GM23338 (cell line): Measurements from ENCODE around the gene MSGN1. TPM values are rescaled to one million over a fixed set of nuclear protein-coding genes. Genes with fewer than 3 reads are reported as not detected.

Source experiments
- ATAC-seq: fragments of 200-7000 bp; cut with Tn5 transposase; 3 replicates; pipeline ENCODE4 v1.9.1; 2020
- DNase-seq: peaks from one replicate; pipeline ENCODE4 v3.0.0-alpha.2; 2015; ENCODE audit warnings: low spot score
- H2AFZ ChIP-seq: fragments of 200-600 bp; sonication (generic); 2 replicates; pipeline ENCODE4 v1.8.0; 2016; ENCODE audit warnings: antibody characterized with exemption, mild to moderate bottlenecking, moderate library complexity
- H3F3A ChIP-seq: fragments of 200-600 bp; sonication (generic); replicated peaks from 2 replicates; pipeline ENCODE4 v1.8.0; 2017; ENCODE audit warnings: antibody characterized with exemption, mixed run types, low read depth
- H3K27ac ChIP-seq: fragments of 200-600 bp; sonication (generic); 2 replicates; pipeline ENCODE4 v1.6.1; 2016; ENCODE audit warnings: low read depth
- H3K27me3 ChIP-seq: fragments of 200-600 bp; sonication (generic); 2 replicates; pipeline ENCODE4 v1.8.0; 2016; ENCODE audit warnings: mild to moderate bottlenecking, mixed run types, moderate library complexity; ENCODE audit not compliant: insufficient read depth
- H3K36me3 ChIP-seq: fragments of 200-600 bp; sonication (generic); 2 replicates; pipeline ENCODE4 v1.8.0; 2016; ENCODE audit warnings: mild to moderate bottlenecking; ENCODE audit not compliant: insufficient read depth
- H3K4me1 ChIP-seq: fragments of 200-600 bp; sonication (generic); 2 replicates; pipeline ENCODE4 v1.8.0; 2016; ENCODE audit warnings: mild to moderate bottlenecking, moderate library complexity; ENCODE audit not compliant: insufficient read depth
- H3K4me2 ChIP-seq: fragments of 200-600 bp; sonication (generic); 2 replicates; pipeline ENCODE4 v1.7.1; 2017; ENCODE audit warnings: mixed run types
- H3K4me3 ChIP-seq: fragments of 200-600 bp; sonication (generic); 2 replicates; pipeline ENCODE4 v1.6.1; 2016; ENCODE audit warnings: mixed run types
- H3K79me2 ChIP-seq: fragments of 200-600 bp; sonication (generic); replicated peaks from 2 replicates; pipeline ENCODE4 v1.8.0; 2017; ENCODE audit warnings: mild to moderate bottlenecking; ENCODE audit not compliant: insufficient read depth
- H3K9me2 ChIP-seq: fragments of 200-600 bp; sonication (generic); 2 replicates; pipeline ENCODE4 v1.8.0; 2017; ENCODE audit not compliant: insufficient read depth
- H4K20me1 ChIP-seq: fragments of 200-600 bp; sonication (generic); replicated peaks from 2 replicates; pipeline ENCODE4 v1.8.0; 2017; ENCODE audit warnings: mild to moderate bottlenecking; ENCODE audit not compliant: insufficient read depth
- H3K27ac Mint-ChIP-seq: 2 replicates; pipeline ENCODE4 v1.8.0; 2020; ENCODE audit warnings: inconsistent platforms, mild to moderate bottlenecking, moderate library complexity, mixed read lengths
- H3K27me3 Mint-ChIP-seq: 3 replicates; pipeline ENCODE4 v1.8.0; 2022; ENCODE audit warnings: low read depth, mild to moderate bottlenecking, moderate library complexity, mixed read lengths, inconsistent platforms; ENCODE audit not compliant: insufficient read depth, poor library complexity
- H3K36me3 Mint-ChIP-seq: 3 replicates; pipeline ENCODE4 v1.8.0; 2021; ENCODE audit warnings: low read depth, mild to moderate bottlenecking, inconsistent platforms, moderate library complexity, mixed read lengths
- H3K4me1 Mint-ChIP-seq: 3 replicates; pipeline ENCODE4 v1.8.0; 2020; ENCODE audit warnings: mild to moderate bottlenecking, inconsistent platforms, mixed read lengths
- H3K4me3 Mint-ChIP-seq: 3 replicates; pipeline ENCODE4 v1.8.0; 2021; ENCODE audit warnings: moderate library complexity, mild to moderate bottlenecking, inconsistent platforms, mixed read lengths
- H3K9me3 Mint-ChIP-seq: 3 replicates; pipeline ENCODE4 v1.8.0; 2020; ENCODE audit warnings: moderate library complexity, mild to moderate bottlenecking, inconsistent platforms, mixed read lengths
- ETS1 ChIP-seq: IDR thresholded peaks from 2 replicates; pipeline ENCODE4 v1.6.1; 2016; ENCODE audit warnings: antibody characterized with exemption
- JUNB ChIP-seq: IDR thresholded peaks from one replicate; pipeline ENCODE4 v1.6.1; 2016; ENCODE audit warnings: antibody characterized with exemption; ENCODE audit not compliant: unreplicated experiment
- NANOG ChIP-seq: IDR thresholded peaks from 2 replicates; pipeline ENCODE4 v1.6.1; 2016; ENCODE audit warnings: antibody characterized with exemption, borderline replicate concordance
- STAT1 ChIP-seq: IDR thresholded peaks from one replicate; pipeline ENCODE4 v1.6.1; 2016; ENCODE audit warnings: antibody characterized with exemption; ENCODE audit not compliant: unreplicated experiment
- ZNF462 ChIP-seq: fragments of 250-450 bp; sonication (Bioruptor Pico); IDR thresholded peaks from 2 replicates; pipeline ENCODE4 v1.5.0; 2020; ENCODE audit warnings: mild to moderate bottlenecking, moderate library complexity
- polyA plus RNA-seq: library from polyadenylated mRNA; unstranded; fragments of >200 nt; fragmentation: Nextera tagmentation; extraction: Ambion mirVana; gene quantifications from 2 replicates; pipeline ENCODE4 v1.2.1, GENCODE V29; 2016
- total RNA-seq: library from RNA; depleted of rRNA; stranded (reverse); fragments of >200 nt; shearing (Covaris generic); gene quantifications from 2 replicates; pipeline ENCODE4 v1.2.3, GENCODE V29; 2014

The MSGN1 gene
- total and polyA plus RNA-seq, 2 experiments from 2014 or later = not detected

- Histone ChIP-seq H2AFZ (no peak overlapping the region), H4K20me1 (no peaks in the 10 kb centered on the region), H3K4me2 (no peak overlapping the region), H3K9me2 (0 out of 2 replicates have a peak, but pooled peaks cover 4% of the 10 kb centered on the region), H3K36me3 (no peaks in the 10 kb centered on the region), H3K4me1 (peaks cover 6% of the 10 kb centered on the region; the same call in 1 of the 2 replicates), H3K27me3 (no peaks in the 10 kb centered on the region), H3K4me3 (no peak overlapping the region), H3K27ac (no peak overlapping the region), H3K79me2 (no peaks in the 10 kb centered on the region), H3F3A (no peaks in the 10 kb centered on the region)
- no peak overlapping the region for H3K4me3 Mint-ChIP-seq
- no peak for TF ChIP-seq JUNB
- no peak for TF ChIP-seq ETS1
- TF ChIP-seq ZNF462 (CRISPR knock-in tag) = no peak
- no peak for TF ChIP-seq STAT1
- TF ChIP-seq NANOG = no peak
- peaks cover 14% of the 10 kb centered on the region; the same call in 2 of the 3 replicates for H3K4me1 Mint-ChIP-seq
- H3K27me3 Mint-ChIP-seq = peaks cover 4% of the 10 kb centered on the region
- no peaks in the 10 kb centered on the region for H3K36me3 Mint-ChIP-seq
- no peak overlapping the region for H3K27ac Mint-ChIP-seq
- DNase-seq = no peak
- no peaks in the 10 kb centered on the region for H3K9me3 Mint-ChIP-seq
- ATAC-seq = no peak
Observed at GRCh38 chr2:17814601-17815000, 1.7 kb upstream of the MSGN1 start.
